GM19239 (cell line): ENCODE data around the gene SUMF1.

ENCODE experiments used
- DNase-seq: peaks from one replicate; pipeline ENCODE4 v3.0.0; 2011; ENCODE audit warnings: low spot score; ENCODE audit not compliant: insufficient read length
- FAIRE-seq: peaks from 2 replicates; lab custom pipeline; 2011; peaks lifted over from hg19 to GRCh38; lab: Jason Lieb, UNC

Gene SUMF1

GRCh38 chr3:4498446-4498845 lies 31.4 kb upstream of the SUMF1 start:
- FAIRE-seq (no peak), DNase-seq (no peak)

- DNase-seq, result no peak
- no peak for FAIRE-seq
Observed at GRCh38 chr3:4497843-4498324, 30.8 kb upstream of the SUMF1 start.

GRCh38 chr3:4497005-4497692 lies 30.1 kb upstream of the SUMF1 start:
- no peak for DNase-seq
- FAIRE-seq, result no peak

- FAIRE-seq, result peak; percentile 60
- DNase-seq, result no peak
Observed at GRCh38 chr3:4496087-4496452, 29.0 kb upstream of the SUMF1 start.

GRCh38 chr3:4495294-4496086 lies 28.4 kb upstream of the SUMF1 start:
- peak; percentile 62 for FAIRE-seq
- no peak for DNase-seq

GRCh38 chr3:4494895-4495264 lies 27.8 kb upstream of the SUMF1 start:
- FAIRE-seq, result peak; percentile 94

GRCh38 chr3:4493941-4494894 lies 27.1 kb upstream of the SUMF1 start:
- FAIRE-seq, result no peak
- no peak for DNase-seq

More at GRCh38 chr3:4494895-4495264, 27.8 kb upstream of the SUMF1 start:
- DNase-seq, result no peak

- DNase-seq (peak; percentile 82), FAIRE-seq (peak; percentile 90)
Observed at GRCh38 chr3:4493014-4493940, 26.2 kb upstream of the SUMF1 start, which contains the start of gene ITPR1. TSS of gene ITPR1 (plus strand) at chr3:4493348. CDS start at chr3:4516492, 23,144 bp downstream.

GRCh38 chr3:4492208-4493013 lies 25.3 kb upstream of the SUMF1 start:
- no peak for FAIRE-seq
- DNase-seq, result no peak

GRCh38 chr3:4491855-4492207 lies 24.8 kb upstream of the SUMF1 start:
- no peak for DNase-seq
- no peak for FAIRE-seq

- no peak for DNase-seq
- FAIRE-seq, result no peak
Observed at GRCh38 chr3:4478261-4478660, 11.2 kb upstream of the SUMF1 start.

- FAIRE-seq (no peak), DNase-seq (no peak)
Observed at GRCh38 chr3:4476496-4476895, 9.4 kb upstream of the SUMF1 start.

GRCh38 chr3:4475804-4476203 lies 8.7 kb upstream of the SUMF1 start:
- no peak for FAIRE-seq
- no peak for DNase-seq

GRCh38 chr3:4474683-4475490 lies 7.8 kb upstream of the SUMF1 start:
- no peak for DNase-seq
- FAIRE-seq, result peak; percentile 40

- FAIRE-seq, result no peak
- no peak for DNase-seq
Observed at GRCh38 chr3:4472766-4473165, 5.7 kb upstream of the SUMF1 start.

GRCh38 chr3:4472312-4472711 lies 5.2 kb upstream of the SUMF1 start:
- DNase-seq (no peak), FAIRE-seq (no peak)

- no peak for DNase-seq
- no peak for FAIRE-seq
Observed at GRCh38 chr3:4471907-4472306, 4.8 kb upstream of the SUMF1 start.

- DNase-seq (no peak), FAIRE-seq (no peak)
Observed at GRCh38 chr3:4467522-4467867, 426 bp upstream of the SUMF1 start.
